ENCODE data around the gene NEK9.

Gene NEK9

DNA sequence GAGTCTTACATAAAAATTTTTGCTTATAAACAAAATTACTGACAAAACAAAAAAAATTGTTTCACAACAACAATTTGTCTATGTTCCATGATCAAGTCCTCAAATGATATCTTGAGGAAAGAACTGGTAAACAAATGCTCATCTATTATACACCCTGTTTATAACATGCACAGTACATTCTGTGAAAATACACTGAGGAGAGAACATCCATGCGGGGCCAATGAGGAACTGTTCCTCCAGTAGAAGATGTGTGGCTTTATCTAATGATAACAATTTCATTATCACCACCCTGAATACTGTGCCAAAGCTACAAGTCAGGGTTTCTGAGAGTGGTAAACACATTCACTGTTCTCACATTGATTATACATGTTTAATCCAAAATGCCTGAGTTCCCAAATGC lies 86.3 kb downstream of the NEK9 start:
- peaks cover 32% of the 10 kb centered on the region; the same call in 1 of the 2 replicates for H3K36me3 ChIP-seq (ENCODE audit: insufficient read depth, low read length)
- peaks cover 8% of the 10 kb centered on the region for H3K4me1 ChIP-seq (ENCODE audit: insufficient read depth, low read length, severe bottlenecking)
- H4K20me1 ChIP-seq (ENCODE audit: insufficient read depth, low read length): no peaks in the 10 kb centered on the region
- H3K9ac ChIP-seq (ENCODE audit: low read length): no peak overlapping the region
- H2AFZ ChIP-seq (ENCODE audit: low read length): no peak overlapping the region
- H3F3A ChIP-seq (ENCODE audit: insufficient read depth, low read length): no peaks in the 10 kb centered on the region
- H3K9me3 ChIP-seq (ENCODE audit: low read length): no peaks in the 10 kb centered on the region
- no peaks in the 10 kb centered on the region for H3K9me2 ChIP-seq (ENCODE audit: low read depth, low read length)
- H3K4me3 ChIP-seq (ENCODE audit: low read depth, low read length, poor library complexity, severe bottlenecking): no peak overlapping the region
- H3K27ac ChIP-seq (ENCODE audit: low read depth, low read length, poor library complexity, severe bottlenecking): no peak overlapping the region
- H3K79me2 ChIP-seq (ENCODE audit: insufficient read depth, low read length): no peaks in the 10 kb centered on the region
- no peak for TF ChIP-seq EZH2 (IDR thresholded peaks at IDR 0.05; ENCODE audit: borderline replicate concordance, low read length)
- no peak for TF ChIP-seq CTCF (IDR thresholded peaks at IDR 0.05; ENCODE audit: low read length)
- no peak overlapping the region for H3K4me2 ChIP-seq (ENCODE audit: low read length)
- H3K27me3 ChIP-seq (ENCODE audit: insufficient read depth, low read length): no peaks in the 10 kb centered on the region

- TF ChIP-seq CTCF (IDR thresholded peaks at IDR 0.05; ENCODE audit: low read length): no peak
- no peak for TF ChIP-seq EZH2 (IDR thresholded peaks at IDR 0.05; ENCODE audit: borderline replicate concordance, low read length)
Observed at GRCh38 chr14:75032939-75033338, 93.9 kb downstream of the NEK9 start.

DNA sequence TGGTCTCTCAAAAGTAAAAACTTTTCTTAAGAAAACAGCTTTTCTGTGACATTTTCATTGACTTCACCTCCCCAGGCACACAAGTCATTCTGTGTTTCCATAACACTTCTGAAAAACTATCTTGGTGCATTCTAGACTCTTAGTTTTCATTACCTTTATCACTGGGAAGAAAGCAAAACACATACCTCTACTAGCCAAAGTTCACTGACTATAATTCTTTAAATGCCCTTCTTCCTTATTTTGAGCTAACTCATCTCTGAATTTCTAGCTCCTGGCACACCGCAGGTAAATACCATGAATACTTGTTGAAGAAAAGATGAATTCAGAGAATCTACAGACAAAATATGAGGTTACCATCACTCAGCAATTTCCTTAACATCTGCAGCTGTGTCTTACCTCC lies 96.7 kb downstream of the NEK9 start:
- H2AFZ ChIP-seq (ENCODE audit: low read length): no peak overlapping the region
- peaks cover 41% of the 10 kb centered on the region; the same call in 1 of the 2 replicates for H3K36me3 ChIP-seq (ENCODE audit: insufficient read depth, low read length)
- H3K9me3 ChIP-seq (ENCODE audit: low read length): no peaks in the 10 kb centered on the region
- H3K9ac ChIP-seq (ENCODE audit: low read length): no peak overlapping the region
- no peaks in the 10 kb centered on the region for H3K4me1 ChIP-seq (ENCODE audit: insufficient read depth, low read length, severe bottlenecking)
- H3K4me2 ChIP-seq (ENCODE audit: low read length): no peak overlapping the region
- H3K4me3 ChIP-seq (ENCODE audit: low read depth, low read length, poor library complexity, severe bottlenecking): no peak overlapping the region
- H4K20me1 ChIP-seq (ENCODE audit: insufficient read depth, low read length): no peaks in the 10 kb centered on the region
- H3K27ac ChIP-seq (ENCODE audit: low read depth, low read length, poor library complexity, severe bottlenecking): no peak overlapping the region
- H3K27me3 ChIP-seq (ENCODE audit: insufficient read depth, low read length): no peaks in the 10 kb centered on the region
- no peaks in the 10 kb centered on the region for H3K79me2 ChIP-seq (ENCODE audit: insufficient read depth, low read length)
- H3F3A ChIP-seq (ENCODE audit: insufficient read depth, low read length): no peaks in the 10 kb centered on the region
- TF ChIP-seq EZH2 (IDR thresholded peaks at IDR 0.05; ENCODE audit: borderline replicate concordance, low read length) (no peak), CTCF (IDR thresholded peaks at IDR 0.05; ENCODE audit: low read length) (no peak)
- H3K9me2 ChIP-seq (ENCODE audit: low read depth, low read length): no peaks in the 10 kb centered on the region

More at GRCh38 chr14:75032939-75033338, 93.9 kb downstream of the NEK9 start:
- Histone ChIP-seq H4K20me1 (ENCODE audit: insufficient read depth, low read length) (no peaks in the 10 kb centered on the region), H3K9ac (ENCODE audit: low read length) (no peak overlapping the region), H3K4me1 (ENCODE audit: insufficient read depth, low read length, severe bottlenecking) (no peaks in the 10 kb centered on the region), H3K4me2 (ENCODE audit: low read length) (no peak overlapping the region), H3F3A (ENCODE audit: insufficient read depth, low read length) (no peaks in the 10 kb centered on the region), H3K27ac (ENCODE audit: low read depth, low read length, poor library complexity, severe bottlenecking) (no peak overlapping the region), H3K27me3 (ENCODE audit: insufficient read depth, low read length) (no peaks in the 10 kb centered on the region), H3K9me2 (ENCODE audit: low read depth, low read length) (no peaks in the 10 kb centered on the region), H2AFZ (ENCODE audit: low read length) (no peak overlapping the region), H3K36me3 (ENCODE audit: insufficient read depth, low read length) (peaks cover 45% of the 10 kb centered on the region; the same call in 1 of the 2 replicates), H3K79me2 (ENCODE audit: insufficient read depth, low read length) (no peaks in the 10 kb centered on the region), H3K9me3 (ENCODE audit: low read length) (no peaks in the 10 kb centered on the region), H3K4me3 (ENCODE audit: low read depth, low read length, poor library complexity, severe bottlenecking) (no peak overlapping the region)

Data from OCI-LY1 (cell line).